Keratinocyte (primary cell): ENCODE measurements around the gene TNFAIP3. TPM values are rescaled to one million over a fixed set of nuclear protein-coding genes. Genes with fewer than 3 reads are reported as not detected.

ENCODE experiments used
- DNase-seq: peaks from one replicate; pipeline ENCODE4 v3.0.0-alpha.2; 2011; ENCODE audit warnings: low read depth, missing footprints, low spot score
- FAIRE-seq: peaks from 2 replicates; lab custom pipeline; 2011; peaks lifted over from hg19 to GRCh38; lab: Jason Lieb, UNC
- H2AFZ ChIP-seq: 2 replicates; pipeline ENCODE4 v1.6.0; 2012; ENCODE audit warnings: low read length, control low read depth, inconsistent platforms; ENCODE audit not compliant: control insufficient read depth
- H3K27ac ChIP-seq: 2 replicates; pipeline ENCODE4 v1.5.1; 2011; ENCODE audit warnings: low read length; ENCODE audit not compliant: control insufficient read depth, insufficient read depth
- H3K27me3 ChIP-seq: 3 replicates; pipeline ENCODE4 v1.6.0; 2011; ENCODE audit warnings: low read length; ENCODE audit not compliant: control insufficient read depth, insufficient read depth; ENCODE audit errors: extremely low read depth
- H3K36me3 ChIP-seq, 2 experiments: 2 replicates in 1 of 2; 3 replicates in 1 of 2; pipeline ENCODE4 v1.5.1; 2011; ENCODE audit warnings: low read length in 2 of 2, mild to moderate bottlenecking in 1 of 2; ENCODE audit not compliant: control insufficient read depth in 2 of 2, insufficient read depth in 2 of 2; ENCODE audit errors: extremely low read depth in 1 of 2
- H3K4me1 ChIP-seq: 3 replicates; pipeline ENCODE4 v1.5.1; 2011; ENCODE audit warnings: low read length; ENCODE audit not compliant: control insufficient read depth, insufficient read depth; ENCODE audit errors: extremely low read depth
- H3K4me2 ChIP-seq: 3 replicates; pipeline ENCODE4 v1.6.0; 2011; ENCODE audit warnings: low read depth, low read length; ENCODE audit not compliant: control insufficient read depth, insufficient read depth; ENCODE audit errors: extremely low read depth
- H3K4me3 ChIP-seq, 3 experiments: fragments of 200-600 bp in 1 of 3; sonication (generic) in 1 of 3; 2 replicates in 2 of 3; 3 replicates in 1 of 3; pipeline ENCODE4 v1.5.1; 2011 to 2016; ENCODE audit warnings: low read length in 3 of 3, mild to moderate bottlenecking in 3 of 3, control low read depth in 2 of 3, inconsistent platforms in 1 of 3, low read depth in 1 of 3, mixed read lengths in 1 of 3, mixed run types in 1 of 3, moderate library complexity in 1 of 3; ENCODE audit not compliant: control insufficient read depth in 2 of 3, insufficient read depth in 2 of 3; ENCODE audit errors: extremely low read depth in 1 of 3
- H3K79me2 ChIP-seq: 2 replicates; pipeline ENCODE4 v1.6.0; 2012; ENCODE audit warnings: low read length; ENCODE audit not compliant: control insufficient read depth, insufficient read depth
- H3K9ac ChIP-seq: 3 replicates; pipeline ENCODE4 v1.6.0; 2011; ENCODE audit warnings: low read length; ENCODE audit not compliant: control insufficient read depth, insufficient read depth; ENCODE audit errors: extremely low read depth
- H3K9me1 ChIP-seq: 3 replicates; pipeline ENCODE4 v1.6.0; 2011; ENCODE audit warnings: low read length; ENCODE audit not compliant: control insufficient read depth, insufficient read depth; ENCODE audit errors: extremely low read depth
- H3K9me3 ChIP-seq: 2 replicates; pipeline ENCODE4 v1.5.1; 2012; ENCODE audit warnings: low read depth, low read length; ENCODE audit not compliant: control insufficient read depth
- H4K20me1 ChIP-seq: 3 replicates; pipeline ENCODE4 v1.6.0; 2011; ENCODE audit warnings: low read length; ENCODE audit not compliant: control insufficient read depth, insufficient read depth; ENCODE audit errors: extremely low read depth
- EZH2 ChIP-seq: IDR thresholded peaks from one replicate; pipeline ENCODE4 v1.6.1; 2012; ENCODE audit warnings: inconsistent platforms, mild to moderate bottlenecking, low read length, moderate library complexity
- dilution Hi-C: fragments of 300-500 bp; cut with MboI; formaldehyde crosslinking; loops from one replicate; pipeline ENCODE4 v1.7.0; 2020; ENCODE audit warnings: low sequenced_read_pairs; ENCODE audit not compliant: extremely low pct_ligation_motif_present
- polyA plus RNA-seq, 5 experiments: library from polyadenylated mRNA; depleted of rRNA in 3 of 5; stranded (reverse) in 3 of 5; stranded (forward) in 1 of 5; unstranded in 1 of 5; fragments of >200 nt; gene quantifications; 1 replicate in 1 of 5; 2 replicates in 3 of 5; 3 replicates in 1 of 5; pipeline versions ENCODE4 v1.2.1 to v1.2.3, GENCODE V29; 2011 to 2012; ENCODE audit warnings: missing spikeins in 2 of 5, low read depth in 1 of 5, low replicate concordance in 1 of 5
- TF ChIP-seq, protein P1 (sequence below), 3 experiments: IDR thresholded peaks in 1 of 3; conservative IDR thresholded peaks in 1 of 3; optimal IDR thresholded peaks in 1 of 3; 2 replicates in 2 of 3; 3 replicates in 1 of 3; pipeline versions ENCODE3 to v1.5.1; 2011; ENCODE audit warnings: low read length in 3 of 3, mild to moderate bottlenecking in 3 of 3, moderate library complexity in 2 of 3, control low read depth in 1 of 3, inconsistent platforms in 1 of 3; ENCODE audit not compliant: insufficient read depth in 2 of 3; ENCODE audit errors: extremely low read depth in 1 of 3

The TNFAIP3 gene
- polyA plus RNA-seq, 1 donor (not counting 4 experiments of a cell fraction or from before 2014, with no cell fraction given), result 141 TPM

DNA sequence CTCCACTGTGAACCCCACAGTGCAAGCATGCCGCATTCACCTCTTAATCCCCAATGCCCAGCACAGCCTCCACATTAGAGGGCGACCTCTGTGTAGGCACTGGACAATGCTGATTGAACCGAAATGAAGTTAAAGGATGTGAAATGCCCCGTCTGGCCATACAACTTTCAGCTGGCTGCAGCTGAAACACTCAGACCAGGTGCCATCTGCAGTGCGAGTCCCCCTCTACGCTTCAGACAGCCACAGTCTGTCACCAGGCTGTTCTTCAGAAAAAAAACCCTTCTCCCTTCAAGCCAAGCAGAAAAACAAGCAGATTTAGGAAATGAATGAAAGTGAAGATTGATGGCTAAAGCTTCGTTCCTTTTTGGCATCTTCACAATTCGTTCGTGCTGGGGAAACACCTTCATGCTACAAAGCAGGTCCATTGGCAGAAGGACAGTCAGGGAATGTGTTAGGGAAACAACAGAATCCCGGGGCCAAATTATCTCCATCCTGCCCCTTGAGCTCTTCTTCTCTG lies 44.7 kb downstream of the TNFAIP3 start:
- peak overlapping the region; percentile 5 for H3K4me2 ChIP-seq
- H3K4me1 ChIP-seq, result peaks cover 7% of the 10 kb centered on the region
- H3K27me3 ChIP-seq, result no peaks in the 10 kb centered on the region
- FAIRE-seq (no peak), DNase-seq (no peak)
- H4K20me1 ChIP-seq, result no peaks in the 10 kb centered on the region
- H3K79me2 ChIP-seq, result no peaks in the 10 kb centered on the region
- no peaks in the 10 kb centered on the region for H3K9me3 ChIP-seq
- H2AFZ ChIP-seq, result peak overlapping the region; percentile 12
- H3K27ac ChIP-seq, result no peak overlapping the region
- TF ChIP-seq EZH2, result no peak
- TF ChIP-seq, protein P1, sequence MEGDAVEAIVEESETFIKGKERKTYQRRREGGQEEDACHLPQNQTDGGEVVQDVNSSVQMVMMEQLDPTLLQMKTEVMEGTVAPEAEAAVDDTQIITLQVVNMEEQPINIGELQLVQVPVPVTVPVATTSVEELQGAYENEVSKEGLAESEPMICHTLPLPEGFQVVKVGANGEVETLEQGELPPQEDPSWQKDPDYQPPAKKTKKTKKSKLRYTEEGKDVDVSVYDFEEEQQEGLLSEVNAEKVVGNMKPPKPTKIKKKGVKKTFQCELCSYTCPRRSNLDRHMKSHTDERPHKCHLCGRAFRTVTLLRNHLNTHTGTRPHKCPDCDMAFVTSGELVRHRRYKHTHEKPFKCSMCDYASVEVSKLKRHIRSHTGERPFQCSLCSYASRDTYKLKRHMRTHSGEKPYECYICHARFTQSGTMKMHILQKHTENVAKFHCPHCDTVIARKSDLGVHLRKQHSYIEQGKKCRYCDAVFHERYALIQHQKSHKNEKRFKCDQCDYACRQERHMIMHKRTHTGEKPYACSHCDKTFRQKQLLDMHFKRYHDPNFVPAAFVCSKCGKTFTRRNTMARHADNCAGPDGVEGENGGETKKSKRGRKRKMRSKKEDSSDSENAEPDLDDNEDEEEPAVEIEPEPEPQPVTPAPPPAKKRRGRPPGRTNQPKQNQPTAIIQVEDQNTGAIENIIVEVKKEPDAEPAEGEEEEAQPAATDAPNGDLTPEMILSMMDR (optimal IDR thresholded peaks at IDR 0.05 in 1 of 3, IDR thresholded peaks at IDR 0.05 in 1 of 3, conservative IDR thresholded peaks at IDR 0.05 in 1 of 3; ENCODE audit: extremely low read depth in 1 of 3, insufficient read depth in 2 of 3, low read length in 3 of 3), result no peak
- H3K9me1 ChIP-seq, result no peaks in the 10 kb centered on the region
- dilution Hi-C loops, result no loop called here
- no peaks in the 10 kb centered on the region for H3K36me3 ChIP-seq
- no peak overlapping the region for H3K4me3 ChIP-seq
- H3K9ac ChIP-seq, result no peak overlapping the region

DNA sequence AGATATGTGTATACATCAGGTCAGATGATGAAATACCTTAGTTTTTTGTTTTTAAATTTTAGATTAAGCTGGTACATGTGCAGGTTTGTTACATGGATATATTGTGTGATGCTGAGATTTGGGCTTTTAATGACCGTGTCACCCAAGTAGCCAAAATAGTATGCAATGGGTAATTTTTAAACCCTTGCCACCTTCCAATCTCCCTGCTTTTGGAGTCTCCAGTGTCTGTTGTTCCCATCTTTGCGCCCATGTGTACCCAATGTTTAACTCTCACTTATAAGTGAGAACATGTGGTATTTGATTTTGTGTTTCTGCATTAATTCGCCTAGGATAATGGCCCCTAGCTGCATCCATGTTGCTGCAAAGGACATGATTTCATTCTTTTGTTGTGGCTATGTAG lies 45.8 kb downstream of the TNFAIP3 start:
- Histone ChIP-seq H3K9ac (no peak overlapping the region), H3K27ac (no peak overlapping the region), H4K20me1 (no peaks in the 10 kb centered on the region), H3K9me3 (no peaks in the 10 kb centered on the region), H3K36me3 (no peaks in the 10 kb centered on the region), H3K4me2 (no peak overlapping the region), H3K4me3 (no peak overlapping the region), H2AFZ (no peak overlapping the region), H3K9me1 (no peaks in the 10 kb centered on the region), H3K4me1 (peaks cover 7% of the 10 kb centered on the region), H3K27me3 (no peaks in the 10 kb centered on the region), H3K79me2 (no peaks in the 10 kb centered on the region)
- TF ChIP-seq, protein P1 (optimal IDR thresholded peaks at IDR 0.05 in 1 of 3, IDR thresholded peaks at IDR 0.05 in 1 of 3, conservative IDR thresholded peaks at IDR 0.05 in 1 of 3; ENCODE audit: extremely low read depth in 1 of 3, insufficient read depth in 2 of 3, low read length in 3 of 3), result no peak
- no peak for TF ChIP-seq EZH2
- dilution Hi-C loops, result no loop called here
- FAIRE-seq (no peak), DNase-seq (no peak)
